HG03460 (cell line): ENCODE measurements around the gene TRAM2.
A peak's percentile ranks its signal among the peaks of the same experiment; 100 is the strongest.

Experiments used
- ATAC-seq: cut with Tn5 transposase; IDR thresholded peaks from one replicate; pipeline ENCODE4 v1.9.1; 2021; ENCODE audit not compliant: unreplicated experiment

The TRAM2 gene

DNA sequence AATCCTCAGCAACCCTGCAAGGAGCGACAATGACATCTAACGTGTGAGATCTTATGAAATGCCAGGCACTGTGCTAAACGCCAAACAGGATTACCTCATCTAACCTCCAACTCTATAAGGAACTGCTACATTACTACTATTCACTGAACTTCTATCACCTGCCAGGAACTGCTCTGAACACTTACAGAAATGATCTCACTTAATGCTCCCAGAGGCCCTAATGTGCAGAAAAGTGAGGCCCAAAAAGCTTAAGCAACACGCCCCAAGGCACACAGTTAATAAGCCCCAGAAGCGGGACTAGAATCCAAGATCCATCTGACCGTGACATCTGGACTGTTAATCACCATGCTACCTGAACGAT is 28.5 kb downstream of the TRAM2 start:
- ATAC-seq = no peak

DNA sequence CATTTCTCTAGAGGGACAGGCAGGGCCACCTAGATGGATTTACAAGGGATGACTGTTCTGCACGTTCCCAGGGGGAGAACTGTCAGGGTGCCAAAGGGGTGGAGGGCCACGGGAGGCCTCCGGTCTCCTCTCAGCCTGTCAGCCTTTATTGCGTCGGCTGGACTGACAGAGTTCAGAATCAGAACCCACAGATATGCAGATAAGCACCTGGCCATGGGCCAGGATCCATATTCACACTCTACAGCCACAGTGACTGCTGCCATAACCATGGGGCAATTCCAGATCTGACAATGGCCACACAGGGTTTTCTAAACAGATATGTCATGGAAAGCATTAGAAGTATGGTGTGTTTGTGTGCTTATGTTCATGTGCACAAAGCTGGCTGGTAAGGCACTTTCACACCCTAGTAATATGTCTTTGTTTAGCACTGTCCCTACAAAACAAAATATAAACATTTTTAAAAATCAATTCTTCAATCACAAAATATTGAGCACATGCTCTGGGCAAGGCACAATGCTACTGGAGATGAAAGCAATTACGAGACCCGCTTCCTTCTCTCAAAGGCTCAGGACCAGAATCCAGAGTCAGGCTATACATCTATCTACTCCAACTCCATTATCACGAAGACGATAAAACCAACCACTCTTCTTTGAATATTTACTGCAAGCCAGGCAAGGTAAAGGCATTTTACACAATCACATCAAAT is 29.1 kb downstream of the TRAM2 start:
- ATAC-seq = no peak

DNA sequence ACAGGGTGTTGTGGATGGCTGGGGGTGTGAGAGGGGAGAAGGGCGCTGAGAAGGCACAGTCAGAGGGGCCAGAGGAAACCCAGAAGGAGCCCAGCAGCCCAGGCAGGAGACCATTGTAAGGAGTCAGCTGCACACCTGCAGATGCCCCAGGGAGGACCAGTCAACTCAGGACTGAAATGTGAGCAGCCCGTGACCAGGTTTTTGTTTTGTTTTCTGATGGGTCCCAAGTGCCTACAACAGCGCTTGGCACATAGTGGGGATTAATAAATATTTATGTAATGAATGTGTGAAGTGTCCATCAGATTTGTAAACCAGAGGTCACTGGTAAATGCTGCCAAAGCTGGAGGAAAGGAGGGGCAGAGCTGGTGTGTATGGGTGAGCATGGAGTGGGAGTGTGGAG is 30.2 kb downstream of the TRAM2 start:
- ATAC-seq = peak; percentile 87

DNA sequence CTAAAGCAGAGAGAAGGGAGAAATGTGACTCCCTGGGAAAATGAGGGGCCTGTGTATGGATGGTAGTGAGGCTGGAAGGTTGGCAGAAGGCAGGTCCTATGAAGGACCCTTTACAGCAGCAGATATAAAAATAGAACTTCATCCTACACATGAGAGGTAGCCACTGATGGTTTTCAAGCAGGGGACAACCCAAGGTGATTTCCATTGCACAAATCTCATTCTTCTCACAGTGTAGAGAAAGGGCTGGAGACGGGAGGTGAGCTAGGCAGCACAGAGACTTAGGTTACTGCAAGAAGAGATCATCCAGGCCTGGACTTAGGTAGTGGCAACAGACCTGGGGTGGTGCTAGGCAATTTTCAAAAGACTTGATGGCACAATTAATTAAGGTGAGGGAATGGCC is 30.7 kb downstream of the TRAM2 start:
- peak; percentile 57 for ATAC-seq

DNA sequence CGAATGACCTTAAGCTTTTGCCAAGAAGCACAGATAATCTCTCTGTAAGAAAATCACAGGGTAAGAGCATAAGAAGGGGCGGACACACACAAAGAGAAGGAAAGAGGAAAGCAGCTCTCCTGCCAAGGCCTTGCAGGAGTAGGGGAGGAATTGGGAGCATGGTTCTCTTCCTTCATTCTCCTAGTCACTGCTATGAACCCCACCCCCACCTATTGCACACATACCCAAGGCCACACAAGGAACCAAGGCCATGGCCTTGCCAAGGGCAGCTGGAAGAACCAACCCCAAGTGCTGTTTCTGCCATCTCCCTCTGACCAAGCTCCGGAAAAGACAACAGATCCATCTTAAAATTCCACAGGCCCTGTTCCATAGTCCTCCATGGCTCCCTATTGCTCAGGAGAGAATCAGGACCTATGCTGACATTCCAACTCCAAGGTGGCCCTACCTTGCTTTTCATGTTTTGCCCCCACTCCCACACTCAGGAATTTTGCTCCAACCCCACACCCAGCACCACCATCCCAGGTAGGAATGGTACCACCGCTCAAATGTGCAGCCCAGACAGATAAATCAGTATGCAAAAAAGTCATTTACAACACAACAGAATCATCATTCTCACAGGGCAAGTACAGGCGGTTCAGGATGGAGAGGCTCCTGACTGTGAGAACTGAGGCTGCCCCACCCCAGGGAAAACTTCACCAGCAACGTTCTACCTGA is 31.3 kb downstream of the TRAM2 start:
- ATAC-seq = peak; percentile 6

DNA sequence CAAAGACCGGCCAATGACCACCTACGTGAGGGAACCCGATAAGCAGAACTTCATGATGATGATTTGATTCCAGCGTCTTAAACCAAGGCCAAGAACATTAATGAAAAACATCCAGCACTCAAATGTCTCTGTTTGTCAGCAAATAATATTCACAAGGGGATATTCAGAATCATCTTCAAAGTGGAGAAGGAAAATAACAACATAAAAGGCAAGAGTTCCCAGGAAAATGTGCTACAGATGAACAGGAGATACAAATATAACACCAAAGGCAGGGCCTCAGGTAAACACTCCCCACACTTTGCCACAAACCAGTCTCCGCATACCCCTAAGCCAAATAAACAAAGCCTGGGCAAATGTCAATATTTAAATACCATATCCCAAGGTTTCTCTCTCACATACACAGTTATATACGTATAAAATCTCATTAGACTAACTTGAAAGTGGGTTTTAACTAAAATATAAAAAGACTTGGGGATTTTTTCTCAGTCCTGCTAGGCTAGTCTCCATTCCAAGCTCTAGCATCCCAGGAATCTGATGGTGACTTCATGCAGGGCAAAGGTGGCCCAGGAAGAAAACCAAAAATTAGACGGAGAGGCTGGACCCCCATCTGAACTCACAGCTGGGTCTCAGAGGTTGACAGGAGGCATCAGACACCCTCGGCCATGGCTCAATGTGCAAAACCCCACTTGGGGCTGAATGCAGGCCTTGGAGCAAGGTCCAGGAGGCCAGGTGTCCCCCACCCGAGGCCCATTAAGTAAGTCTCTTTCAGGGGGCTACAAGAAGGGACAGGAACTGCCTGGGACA is 32.1 kb downstream of the TRAM2 start:
- no peak for ATAC-seq

DNA sequence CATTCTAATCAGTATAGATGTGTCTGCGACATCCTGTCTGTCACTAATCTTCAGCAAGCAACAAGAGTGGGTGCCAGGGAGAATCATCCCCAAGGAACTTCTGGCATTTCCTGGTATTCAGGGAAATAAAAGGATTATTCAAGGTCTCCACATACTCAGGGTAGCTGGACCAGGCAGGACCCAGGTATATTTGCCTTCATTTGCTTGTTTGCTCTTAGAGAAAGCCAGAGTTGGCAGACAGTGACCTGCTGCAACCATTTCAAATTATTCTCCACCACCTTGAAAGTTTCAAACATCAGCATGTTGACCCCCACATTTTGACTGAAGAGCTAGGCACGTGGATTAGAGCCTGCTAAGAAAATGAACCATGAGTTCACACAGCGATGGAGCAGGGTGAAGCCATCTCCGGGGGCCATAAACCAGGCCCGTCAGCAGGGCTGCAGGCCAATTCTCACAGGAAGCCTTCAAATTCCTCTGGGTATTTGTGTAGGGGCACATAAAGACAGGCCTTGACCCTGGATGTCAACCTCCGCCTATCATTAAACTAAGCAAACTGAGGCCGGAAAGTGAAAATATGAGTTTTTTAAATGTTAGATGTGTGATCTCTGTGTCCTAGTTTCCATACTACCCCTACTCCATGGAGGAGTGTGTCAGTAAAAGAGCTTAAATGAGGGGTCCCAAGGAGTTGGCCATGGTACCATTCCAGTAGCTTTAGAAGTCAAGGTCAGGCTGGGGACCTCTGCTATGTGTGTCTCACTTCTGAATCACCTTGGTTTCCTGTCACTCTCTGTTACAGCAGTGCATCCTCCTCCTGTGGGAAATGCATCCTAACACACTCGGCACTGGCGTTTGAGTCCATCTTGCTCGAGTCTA is 32.9 kb downstream of the TRAM2 start:
- ATAC-seq = no peak

DNA sequence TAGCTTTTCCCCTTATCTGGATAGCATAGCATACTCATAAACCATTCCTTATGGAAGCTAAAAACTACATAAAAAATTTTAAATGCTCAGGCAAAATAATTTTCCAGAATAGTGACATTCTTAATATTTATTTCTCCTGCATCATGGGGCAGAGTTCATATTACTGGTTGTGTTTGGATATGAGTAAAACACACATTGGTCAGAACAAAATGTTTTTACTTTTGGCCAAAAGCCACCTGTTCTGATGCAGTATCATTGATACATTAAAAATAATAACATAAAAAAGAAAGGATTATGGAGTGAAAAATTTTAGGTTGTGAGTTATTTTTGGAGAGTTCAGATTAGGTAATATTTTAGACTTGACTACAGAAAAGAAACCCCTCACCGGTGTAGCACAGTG is 33.6 kb downstream of the TRAM2 start:
- ATAC-seq = no peak

DNA sequence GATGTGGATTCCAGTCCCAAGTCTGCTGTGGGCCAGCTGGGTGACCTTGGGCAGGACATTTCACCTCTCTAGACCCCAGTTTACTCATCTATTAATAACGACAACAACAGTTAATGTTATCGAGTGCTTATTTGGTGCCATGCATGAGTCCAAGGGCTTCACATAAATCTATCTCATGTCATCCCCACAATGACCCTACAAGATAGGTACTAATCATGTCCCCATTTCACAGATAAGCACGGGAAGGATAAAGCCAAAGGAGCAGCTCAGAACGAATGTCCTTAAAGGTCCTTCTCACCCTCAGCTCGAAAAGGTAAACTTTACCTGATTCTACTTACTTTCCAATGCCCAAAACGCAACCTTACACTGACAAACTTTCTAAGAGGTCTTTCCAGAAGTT is 35.7 kb downstream of the TRAM2 start:
- no peak for ATAC-seq

DNA sequence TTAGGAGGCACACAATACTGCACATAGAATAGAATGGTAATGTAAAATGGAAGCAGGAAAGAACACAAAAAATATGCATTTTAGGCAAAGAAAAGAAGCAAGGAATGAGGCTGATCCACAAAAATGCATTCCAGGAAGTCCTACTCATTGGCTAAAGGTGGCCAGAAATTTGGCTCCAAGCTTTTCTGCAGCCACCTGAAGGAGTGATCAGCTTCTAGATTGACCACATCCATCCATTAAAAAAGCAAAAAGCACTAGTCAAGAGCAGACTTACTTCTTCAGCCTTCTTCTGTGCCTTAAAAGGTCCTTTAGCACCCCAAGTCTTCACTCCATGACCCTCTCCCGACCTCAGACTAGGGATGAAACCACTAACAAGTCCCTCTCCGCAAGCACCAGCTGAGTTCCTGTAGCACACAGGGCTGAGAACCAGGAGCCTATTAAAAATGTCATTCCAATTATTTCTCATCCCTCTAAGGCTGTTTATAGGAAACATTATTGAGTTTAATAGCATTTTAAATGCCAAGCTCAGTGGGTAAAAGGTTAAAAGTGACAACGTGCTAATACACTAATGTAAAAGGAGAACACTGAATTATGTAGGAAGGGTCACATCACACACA is 36.5 kb downstream of the TRAM2 start:
- ATAC-seq = no peak

DNA sequence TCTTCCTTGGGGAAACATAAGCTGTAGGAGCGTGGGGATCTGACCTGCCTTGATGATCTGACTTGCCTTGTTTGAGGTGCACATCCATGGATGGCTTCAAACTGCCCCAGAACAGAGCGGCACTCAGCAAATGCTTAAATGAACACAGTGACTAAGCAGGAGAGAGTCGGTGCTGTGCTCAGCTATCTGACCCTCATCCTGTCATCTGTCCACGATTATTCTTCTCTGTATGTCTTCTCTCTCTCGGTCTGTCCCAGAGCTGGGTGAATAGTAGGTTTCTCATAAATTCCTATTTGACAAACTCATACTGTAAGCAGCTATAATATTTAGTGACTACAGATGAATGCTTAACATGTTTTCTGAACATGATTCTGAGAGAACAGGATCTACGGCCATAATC is 37.3 kb downstream of the TRAM2 start:
- no peak for ATAC-seq

DNA sequence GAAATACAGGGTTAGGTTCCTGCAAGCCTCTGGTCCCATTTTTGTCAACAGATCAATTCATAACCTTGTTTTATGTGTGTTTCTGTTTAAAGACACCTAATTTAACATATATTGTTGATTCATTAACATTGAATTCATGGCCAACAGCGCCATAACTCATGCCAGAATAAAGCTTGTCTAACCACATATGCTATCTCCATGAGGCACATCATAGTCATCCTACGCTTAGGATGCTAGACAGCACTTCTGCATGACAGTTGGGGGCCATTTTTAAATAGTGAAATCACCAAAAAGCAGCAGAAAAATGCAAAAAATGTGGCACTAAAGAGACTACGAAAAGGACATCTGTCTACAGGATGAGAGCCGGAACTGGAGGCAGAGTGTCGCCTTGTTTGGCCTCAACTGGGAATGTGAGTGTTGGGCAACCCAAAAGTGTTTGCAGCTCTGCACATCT is 37.9 kb downstream of the TRAM2 start:
- ATAC-seq = no peak

DNA sequence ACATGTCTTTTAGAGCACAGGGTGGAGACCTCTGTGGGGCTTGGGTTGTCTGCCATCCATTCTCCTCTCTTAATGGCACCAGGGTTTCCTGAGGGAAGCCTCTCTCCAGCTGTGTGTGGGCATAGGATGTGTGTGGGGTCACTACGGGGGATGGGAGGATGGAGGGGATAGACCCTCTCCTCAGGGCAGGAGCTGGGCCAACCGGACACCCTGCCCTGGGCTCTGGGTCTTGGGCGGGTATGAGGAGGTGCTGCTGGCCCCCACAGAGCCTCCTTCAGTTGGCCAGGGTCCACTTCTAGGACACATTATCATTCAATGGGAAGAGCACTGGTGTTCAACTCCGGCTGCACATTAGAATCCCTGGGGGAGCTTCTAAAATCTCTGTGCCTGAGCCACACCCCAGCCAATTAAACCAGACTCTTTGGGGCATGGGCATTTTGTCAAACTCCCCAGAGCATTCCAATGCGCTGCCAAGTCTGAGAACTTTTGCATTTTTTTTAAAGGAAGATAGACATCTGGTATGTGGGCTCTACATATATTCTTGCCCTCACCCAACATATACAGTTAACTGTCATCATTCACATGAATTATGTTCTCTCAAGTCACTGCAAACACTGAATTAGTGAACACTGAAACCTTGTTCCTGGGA is 38.5 kb downstream of the TRAM2 start:
- ATAC-seq = no peak

DNA sequence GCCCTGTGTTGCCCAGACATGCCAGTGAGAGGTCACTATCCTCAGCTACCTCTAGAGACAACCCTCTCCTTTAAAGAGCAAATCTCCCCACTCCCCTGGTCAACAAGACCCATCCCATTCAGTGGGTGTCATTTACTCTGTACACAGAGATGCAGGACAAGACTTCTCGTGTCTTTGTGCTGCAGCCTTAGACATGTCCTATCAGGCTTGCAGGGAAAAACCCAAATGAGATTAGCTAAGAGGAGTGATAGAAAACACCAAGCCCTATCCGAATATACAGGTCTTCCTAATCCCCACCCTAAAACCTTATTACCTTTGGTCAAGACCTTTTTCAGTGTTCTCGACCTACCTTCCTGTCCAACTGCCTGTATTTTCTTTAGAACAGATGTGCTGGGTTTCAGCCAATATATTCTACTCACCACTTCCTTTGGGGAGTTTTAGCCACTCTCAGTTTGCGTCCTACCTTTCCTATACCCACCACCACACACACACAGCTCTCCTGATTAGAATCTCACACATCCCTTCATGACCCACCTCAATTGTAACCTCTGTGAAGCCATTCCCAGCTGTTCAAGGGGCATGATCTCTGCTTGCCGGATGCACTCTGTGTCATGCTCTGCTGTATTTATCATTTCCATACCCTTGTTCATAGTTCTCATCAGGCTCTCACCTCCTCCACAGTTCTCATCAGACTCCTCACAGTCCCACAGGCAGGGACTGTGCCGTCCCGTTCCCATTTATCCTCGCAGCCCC is 39.7 kb downstream of the TRAM2 start:
- peak; percentile 73 for ATAC-seq

DNA sequence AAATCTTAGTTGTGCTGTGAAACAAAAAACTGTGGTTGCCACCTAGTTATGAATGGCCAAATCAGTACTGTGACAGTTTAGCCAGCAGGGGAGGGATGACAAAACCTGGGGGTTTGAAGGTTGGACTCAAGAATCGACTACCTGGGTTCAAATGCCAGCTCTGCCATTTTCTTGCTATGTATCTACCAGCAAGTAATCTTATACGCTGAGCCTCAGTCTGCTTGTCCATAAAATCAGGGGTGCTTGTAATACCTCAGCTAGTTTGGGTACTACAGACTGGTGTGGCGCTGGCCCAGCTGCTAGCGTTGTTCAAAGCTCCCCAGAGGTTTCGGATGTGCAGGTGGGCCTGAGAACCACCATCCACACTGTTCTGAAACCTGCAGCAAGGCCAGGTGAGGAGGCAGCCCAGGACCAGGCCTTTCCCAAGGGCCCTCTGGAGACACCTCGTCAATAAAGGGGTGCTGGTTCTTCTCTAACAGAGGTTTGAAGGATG is 40.4 kb downstream of the TRAM2 start:
- peak; percentile 28 for ATAC-seq

DNA sequence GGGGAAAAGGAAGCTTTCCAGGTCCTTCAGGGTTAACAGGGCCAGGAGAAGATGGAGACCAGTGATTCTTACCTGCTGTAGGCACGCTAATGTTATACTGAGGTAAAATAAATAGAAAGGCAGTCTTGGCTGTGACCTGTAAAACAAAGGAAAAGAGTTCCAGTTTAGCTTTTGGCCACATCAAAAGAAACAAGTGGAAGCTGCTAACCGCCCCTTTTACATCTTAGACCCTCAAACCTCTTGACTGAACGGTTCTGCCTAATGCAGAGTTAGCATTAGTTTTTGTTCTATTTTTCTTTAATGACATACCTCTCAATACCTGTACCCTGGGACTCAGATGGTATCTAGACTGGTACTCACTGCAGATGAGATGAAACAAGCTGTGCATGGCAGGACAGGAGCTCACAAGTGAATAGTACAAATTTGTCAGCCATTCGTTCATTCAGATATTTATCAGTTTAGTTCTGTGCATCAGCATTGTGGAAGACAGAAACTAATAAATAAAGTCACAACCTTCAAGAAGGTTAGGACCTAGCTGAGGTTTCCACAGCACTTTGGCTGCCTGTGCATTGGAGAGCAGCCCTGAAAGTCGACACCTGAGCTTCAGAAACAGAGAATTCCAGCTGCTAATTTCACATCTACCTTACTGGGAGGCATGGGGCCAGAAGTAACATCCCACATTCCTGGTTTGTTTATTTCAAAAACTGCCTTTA is 41.0 kb downstream of the TRAM2 start:
- ATAC-seq = no peak

DNA sequence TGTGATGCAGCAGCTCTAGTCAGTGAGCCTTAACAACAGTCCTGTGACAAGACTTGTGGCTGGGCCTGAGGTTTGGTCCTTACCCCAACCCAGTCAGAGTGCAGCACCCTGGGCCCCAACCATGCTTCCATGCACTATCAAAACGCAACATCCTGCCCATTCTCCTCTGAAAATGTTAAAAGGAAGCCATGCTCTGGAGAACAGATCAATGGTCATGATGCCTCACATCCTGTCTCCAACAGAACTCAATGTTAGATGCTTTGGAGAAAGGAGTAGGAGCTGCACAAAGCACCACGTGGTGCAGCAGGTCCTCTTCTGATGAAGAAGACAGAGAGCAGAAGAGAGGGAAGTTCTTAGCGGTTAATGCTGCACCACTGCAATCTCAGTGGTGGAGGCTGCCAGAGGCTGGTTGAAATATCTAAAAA is 41.9 kb downstream of the TRAM2 start:
- no peak for ATAC-seq

DNA sequence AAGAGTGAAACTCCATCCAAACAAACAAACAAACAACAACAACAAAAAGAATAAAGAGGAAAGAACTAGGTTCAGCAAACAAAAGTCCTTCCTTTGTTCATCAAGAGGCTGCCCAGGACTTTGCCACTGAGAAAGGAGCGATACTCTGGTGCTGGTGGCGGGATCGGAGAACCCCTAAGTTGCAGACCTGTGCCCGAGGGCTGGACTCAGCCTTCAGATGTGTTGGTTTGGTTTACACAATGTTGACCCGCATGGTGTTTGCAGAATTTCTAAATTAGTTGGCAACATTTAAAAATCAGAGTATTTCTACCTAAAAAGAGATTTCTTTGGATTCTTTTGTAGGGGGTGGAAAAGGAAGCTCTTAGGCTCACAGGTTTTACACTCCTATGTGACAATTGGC is 42.5 kb downstream of the TRAM2 start:
- ATAC-seq = no peak

DNA sequence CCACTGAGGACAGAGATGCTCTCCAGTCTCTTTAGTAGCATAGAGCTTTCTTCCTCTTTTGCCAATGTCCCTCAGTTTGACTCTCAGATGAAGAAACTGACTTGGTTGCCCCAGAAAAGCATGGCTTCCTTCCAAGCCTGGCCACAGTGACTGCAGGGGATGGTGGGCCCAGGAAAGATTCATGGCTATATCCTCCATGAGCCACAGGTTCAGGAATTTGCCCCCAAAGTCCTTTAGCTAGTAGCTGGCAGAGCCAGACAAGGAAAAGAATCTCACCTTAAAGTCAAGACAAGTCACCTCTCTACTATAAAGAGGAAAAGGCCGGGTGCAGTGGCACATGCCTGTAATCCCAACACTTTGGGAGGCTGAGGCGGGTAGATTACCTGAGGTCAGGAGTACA is 43.4 kb downstream of the TRAM2 start:
- no peak for ATAC-seq
